DOHH2 (cell line): ENCODE data around the gene FBXO31.

Experiments used
- H3F3A ChIP-seq: fragments of 200-600 bp; sonication (generic), shearing (Covaris generic); 2 replicates; pipeline ENCODE4 v1.6.0; 2016; ENCODE audit warnings: antibody characterized with exemption, mild to moderate bottlenecking; ENCODE audit not compliant: control insufficient read depth, insufficient read depth
- H3K27ac ChIP-seq: fragments of 200-600 bp; sonication (generic); 2 replicates; pipeline ENCODE4 v1.5.1; 2014; ENCODE audit warnings: low read depth, mild to moderate bottlenecking, low read length, moderate library complexity
- H3K27me3 ChIP-seq: fragments of 200-600 bp; sonication (generic); 2 replicates; pipeline ENCODE4 v1.6.1; 2014; ENCODE audit warnings: mild to moderate bottlenecking, low read length, mixed read lengths; ENCODE audit not compliant: control insufficient read depth
- H3K36me3 ChIP-seq: fragments of 200-600 bp; sonication (generic); 2 replicates; pipeline ENCODE4 v1.6.1; 2014; ENCODE audit warnings: mild to moderate bottlenecking, low read length, moderate library complexity, mixed read lengths; ENCODE audit not compliant: control insufficient read depth
- H3K4me1 ChIP-seq: fragments of 200-600 bp; sonication (generic); 2 replicates; pipeline ENCODE4 v1.6.1; 2014; ENCODE audit warnings: mild to moderate bottlenecking, low read length, mixed read lengths; ENCODE audit not compliant: control insufficient read depth
- H3K4me2 ChIP-seq: fragments of 200-600 bp; sonication (generic); 2 replicates; pipeline ENCODE4 v1.6.0; 2014; ENCODE audit warnings: mild to moderate bottlenecking, low read length, moderate library complexity
- H3K4me3 ChIP-seq: fragments of 200-600 bp; sonication (generic); 2 replicates; pipeline ENCODE4 v1.5.1; 2014; ENCODE audit warnings: mild to moderate bottlenecking, low read length, mixed read lengths
- H3K79me2 ChIP-seq: fragments of 200-600 bp; sonication (generic); 2 replicates; pipeline ENCODE4 v1.6.1; 2014; ENCODE audit warnings: mild to moderate bottlenecking, low read length, mixed read lengths; ENCODE audit not compliant: control insufficient read depth
- H3K9me2 ChIP-seq: fragments of 200-600 bp; sonication (generic); replicated peaks from 2 replicates; pipeline ENCODE4 v1.6.1; 2014; ENCODE audit warnings: mild to moderate bottlenecking, low read length, mixed read lengths; ENCODE audit not compliant: control insufficient read depth
- H3K9me3 ChIP-seq: fragments of 200-600 bp; sonication (generic); 2 replicates; pipeline ENCODE4 v1.6.1; 2014; ENCODE audit warnings: antibody characterized with exemption, low read length, mixed read lengths; ENCODE audit not compliant: control insufficient read depth, insufficient read depth
- H4K20me1 ChIP-seq: fragments of 200-600 bp; sonication (generic); 2 replicates; pipeline ENCODE4 v1.6.0; 2014; ENCODE audit warnings: low read depth, mild to moderate bottlenecking, antibody characterized with exemption, low read length, moderate library complexity; ENCODE audit not compliant: control insufficient read depth, insufficient read depth
- CTCF ChIP-seq: fragments of 200-600 bp; sonication (generic); IDR thresholded peaks from one replicate; pipeline ENCODE4 v1.5.1; 2014; ENCODE audit warnings: antibody characterized with exemption, mild to moderate bottlenecking, low read depth, low read length; ENCODE audit not compliant: poor library complexity, severe bottlenecking
- EZH2phosphoT487 ChIP-seq: fragments of 200-600 bp; sonication (generic); IDR thresholded peaks from 2 replicates; pipeline ENCODE4 v1.6.1; 2017; ENCODE audit warnings: borderline replicate concordance, mild to moderate bottlenecking, antibody characterized with exemption, low read length, moderate library complexity, mixed read lengths

The FBXO31 gene

GRCh38 chr16:87393680-87394055 is 10.1 kb upstream of the FBXO31 start:
- Histone ChIP-seq H3K36me3 (peaks cover 18% of the 10 kb centered on the region), H3K27ac (no peak overlapping the region), H3K4me2 (peak overlapping the region; percentile 72), H3K27me3 (no peaks in the 10 kb centered on the region), H3K4me1 (peaks cover 37% of the 10 kb centered on the region), H3K79me2 (peaks cover 72% of the 10 kb centered on the region), H3K4me3 (peak overlapping the region; percentile 77), H3K9me2 (no peaks in the 10 kb centered on the region), H3K9me3 (no peaks in the 10 kb centered on the region), H3F3A (peaks cover 7% of the 10 kb centered on the region), H4K20me1 (peaks cover 17% of the 10 kb centered on the region; the same call in 1 of the 2 replicates)
- no peak for TF ChIP-seq EZH2phosphoT487
- TF ChIP-seq CTCF = no peak

GRCh38 chr16:87392821-87393679 is 9.5 kb upstream of the FBXO31 start:
- Histone ChIP-seq H3K36me3 (peaks cover 14% of the 10 kb centered on the region), H3K4me2 (peak overlapping the region; percentile 72), H3K4me1 (peaks cover 43% of the 10 kb centered on the region), H3K27ac (no peak overlapping the region), H3K4me3 (peak overlapping the region; percentile 77), H3K27me3 (no peaks in the 10 kb centered on the region), H3F3A (peaks cover 8% of the 10 kb centered on the region; the same call in 1 of the 2 replicates), H3K9me2 (no peaks in the 10 kb centered on the region), H4K20me1 (peaks cover 15% of the 10 kb centered on the region; the same call in 1 of the 2 replicates), H3K79me2 (peaks cover 66% of the 10 kb centered on the region), H3K9me3 (no peaks in the 10 kb centered on the region)
- TF ChIP-seq CTCF (no peak), EZH2phosphoT487 (no peak)

GRCh38 chr16:87391950-87392820 is 8.6 kb upstream of the FBXO31 start, which contains the start of gene MAP1LC3B:
MAP1LC3B (plus strand) TSS chr16:87392336; CDS start chr16:87392428, 92 bp downstream.
- H3K4me3 ChIP-seq = peak within 1 kb of the TSS; percentile 77
- H3F3A ChIP-seq = peaks cover 15% of the 10 kb centered on the region
- H3K4me1 ChIP-seq = peaks cover 52% of the 10 kb centered on the region
- peaks cover 57% of the 10 kb centered on the region for H3K79me2 ChIP-seq
- TF ChIP-seq CTCF (no peak), EZH2phosphoT487 (no peak)
- peak within 1 kb of the TSS; percentile 63 for H3K27ac ChIP-seq
- no peaks in the 10 kb centered on the region for H3K9me3 ChIP-seq
- H3K27me3 ChIP-seq = no peaks in the 10 kb centered on the region
- H3K4me2 ChIP-seq = peak within 1 kb of the TSS; percentile 97
- H4K20me1 ChIP-seq = peaks cover 15% of the 10 kb centered on the region; the same call in 1 of the 2 replicates
- H3K9me2 ChIP-seq = no peaks in the 10 kb centered on the region
- H3K36me3 ChIP-seq = peaks cover 14% of the 10 kb centered on the region
